Measurements from ENCODE around the gene GOLGA6L6.
"Not testable (repeated sequence)": the region's sequence is repeated elsewhere in the genome, so short reads cannot be mapped to it uniquely, and the experiment has no call there.

The GOLGA6L6 gene

DNA sequence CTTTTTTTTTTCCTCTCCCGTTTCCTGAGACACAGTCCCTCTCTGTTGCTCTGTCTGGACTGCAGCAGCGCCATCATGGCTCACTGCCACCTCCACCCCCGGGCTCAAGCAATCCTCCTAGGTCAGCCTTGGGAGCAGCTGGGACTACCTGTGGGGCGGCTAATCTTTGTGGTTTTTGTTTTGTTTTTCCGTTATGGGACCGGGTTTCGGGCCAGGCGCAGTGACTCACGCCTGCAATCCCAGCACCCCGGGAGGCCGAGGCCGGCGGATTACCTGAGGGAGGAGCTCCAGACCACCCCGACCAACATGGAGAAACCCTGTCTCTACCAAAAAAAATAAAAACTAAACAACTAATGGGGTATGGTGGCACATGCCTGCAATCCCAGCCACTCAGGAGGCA, 38.1 kb upstream of the GOLGA6L6 start:
- H3K27ac ChIP-seq (ENCODE audit: insufficient read depth in 1 of 2, low read depth in 1 of 2, low read length in 2 of 2, poor library complexity in 1 of 2, severe bottlenecking in 2 of 2); CTCF ChIA-PET; H3K9me3 ChIP-seq (ENCODE audit: control extremely low read depth in 1 of 5, control insufficient read depth in 4 of 5, insufficient read depth in 2 of 5, low read depth in 1 of 5, low read length in 4 of 5); H3K4me1 ChIP-seq (ENCODE audit: control extremely low read depth in 1 of 4, control insufficient read depth in 4 of 4, insufficient read depth in 4 of 4, low read length in 3 of 4); DNase-seq; H3K27me3 ChIP-seq (replicated peaks in 2 of 5; ENCODE audit: control insufficient read depth in 4 of 5, insufficient read depth in 5 of 5, low read length in 4 of 5); H3K36me3 ChIP-seq (ENCODE audit: control insufficient read depth in 4 of 4, insufficient read depth in 4 of 4, low read length in 3 of 4); POLR2A ChIA-PET; H3K4me3 ChIP-seq (ENCODE audit: control insufficient read depth in 1 of 7, extremely low read depth in 1 of 7, insufficient read depth in 4 of 7, low read depth in 2 of 7, low read length in 6 of 7): not testable (repeated sequence)
- no CpG with 5 or more reads among the region's 14 CpGs for WGBS (ENCODE audit: insufficient coverage)

DNA sequence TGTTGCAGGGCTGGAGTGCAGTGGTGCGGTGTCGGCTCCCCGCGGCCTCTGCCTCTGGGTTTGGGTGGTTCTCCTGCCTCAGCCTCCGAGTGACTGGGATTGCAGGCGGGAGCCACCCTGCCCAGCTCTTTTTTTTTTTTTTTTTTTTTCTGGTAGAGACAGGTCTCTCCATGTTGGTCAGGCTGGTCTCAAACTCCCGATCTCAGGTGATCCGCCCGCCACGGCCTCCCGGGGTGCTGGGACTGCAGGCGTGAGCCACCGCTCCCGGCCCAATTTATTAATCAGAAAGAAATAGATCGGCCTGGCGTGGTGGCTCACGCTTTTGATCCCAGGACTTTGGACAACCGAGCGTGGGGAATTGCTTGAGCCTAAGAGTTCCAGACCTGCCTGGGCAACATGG, 9.7 kb upstream of the GOLGA6L6 start:
- CTCF ChIA-PET; DNase-seq; H3K36me3 ChIP-seq (ENCODE audit: control insufficient read depth in 4 of 4, insufficient read depth in 4 of 4, low read length in 3 of 4); H3K27ac ChIP-seq (ENCODE audit: insufficient read depth in 1 of 2, low read depth in 1 of 2, low read length in 2 of 2, poor library complexity in 1 of 2, severe bottlenecking in 2 of 2); H3K9me3 ChIP-seq (ENCODE audit: control extremely low read depth in 1 of 5, control insufficient read depth in 4 of 5, insufficient read depth in 2 of 5, low read depth in 1 of 5, low read length in 4 of 5); POLR2A ChIA-PET; H3K27me3 ChIP-seq (replicated peaks in 2 of 5; ENCODE audit: control insufficient read depth in 4 of 5, insufficient read depth in 5 of 5, low read length in 4 of 5); H3K4me3 ChIP-seq (ENCODE audit: control insufficient read depth in 1 of 7, extremely low read depth in 1 of 7, insufficient read depth in 4 of 7, low read depth in 2 of 7, low read length in 6 of 7); H3K4me1 ChIP-seq (ENCODE audit: control extremely low read depth in 1 of 4, control insufficient read depth in 4 of 4, insufficient read depth in 4 of 4, low read length in 3 of 4): not testable (repeated sequence)
- whole genome bisulfite sequencing (ENCODE audit: insufficient coverage) = no CpG with 5 or more reads among the region's 19 CpGs

DNA sequence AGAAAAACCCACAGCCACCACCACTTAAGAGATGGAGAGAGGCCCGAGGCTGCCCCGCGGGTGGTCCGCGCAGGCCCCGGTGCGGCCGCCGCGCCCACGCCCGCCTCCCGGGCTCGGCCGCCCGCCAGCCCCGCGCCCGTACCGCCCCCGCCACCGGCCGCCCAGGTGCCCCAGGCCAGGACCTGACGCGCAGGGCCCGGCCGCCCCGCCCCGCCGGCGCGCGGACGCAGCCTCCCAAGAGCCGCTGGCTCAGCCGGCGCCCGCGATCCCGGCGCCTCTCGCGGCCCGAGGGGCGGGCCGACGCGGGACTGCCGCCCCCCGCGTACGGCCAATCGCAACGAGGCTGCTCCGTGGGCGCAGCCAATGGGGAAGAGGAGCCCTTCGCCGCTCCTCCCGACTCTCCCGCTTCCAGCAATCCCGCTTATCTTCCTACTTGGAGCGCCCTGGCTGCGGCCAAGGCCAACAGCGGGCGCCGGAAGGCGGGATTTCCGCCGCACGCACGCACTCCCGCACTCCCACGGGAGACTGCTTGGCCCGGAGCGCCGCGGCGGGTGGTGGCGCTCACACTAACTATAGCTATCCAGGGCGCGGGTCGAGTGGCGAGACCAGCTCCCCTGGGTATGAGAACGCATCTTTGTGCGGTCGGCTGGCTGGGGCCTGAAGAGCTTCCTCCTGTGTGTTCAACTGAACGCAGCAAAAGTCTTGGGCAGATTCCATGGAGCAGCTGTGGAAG, 35.5 kb downstream of the GOLGA6L6 start:
- H3K27me3 ChIP-seq (replicated peaks in 2 of 5; ENCODE audit: control insufficient read depth in 4 of 5, insufficient read depth in 5 of 5, low read length in 4 of 5); H3K4me1 ChIP-seq (ENCODE audit: control extremely low read depth in 1 of 4, control insufficient read depth in 4 of 4, insufficient read depth in 4 of 4, low read length in 3 of 4); H3K4me3 ChIP-seq (ENCODE audit: control insufficient read depth in 1 of 7, extremely low read depth in 1 of 7, insufficient read depth in 4 of 7, low read depth in 2 of 7, low read length in 6 of 7); POLR2A ChIA-PET; H3K36me3 ChIP-seq (ENCODE audit: control insufficient read depth in 4 of 4, insufficient read depth in 4 of 4, low read length in 3 of 4); DNase-seq; H3K9me3 ChIP-seq (ENCODE audit: control extremely low read depth in 1 of 5, control insufficient read depth in 4 of 5, insufficient read depth in 2 of 5, low read depth in 1 of 5, low read length in 4 of 5); H3K27ac ChIP-seq (ENCODE audit: insufficient read depth in 1 of 2, low read depth in 1 of 2, low read length in 2 of 2, poor library complexity in 1 of 2, severe bottlenecking in 2 of 2); CTCF ChIA-PET: not testable (repeated sequence)
- WGBS (ENCODE audit: insufficient coverage) = no CpG with 5 or more reads among the region's 87 CpGs

DNA sequence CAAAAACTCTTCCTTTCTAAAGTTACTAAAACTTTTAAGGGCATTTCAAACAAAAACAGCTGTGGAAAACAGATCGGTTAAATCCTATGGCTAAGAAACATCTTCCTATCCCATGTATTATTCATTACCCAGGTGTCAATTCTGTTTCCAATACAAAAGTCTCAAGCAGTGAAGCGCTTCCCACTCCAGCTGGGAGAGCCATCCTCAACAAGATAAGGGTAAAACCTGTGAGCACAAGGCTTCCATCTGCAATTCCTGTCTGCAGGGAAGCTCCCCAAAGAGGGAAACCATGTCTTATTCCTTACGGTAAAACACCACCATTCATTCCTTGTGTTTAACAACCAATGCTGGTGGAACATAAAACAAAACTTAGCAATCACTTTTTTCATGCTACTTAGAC, 38.8 kb downstream of the GOLGA6L6 start:
- POLR2A ChIA-PET; H3K27ac ChIP-seq (ENCODE audit: insufficient read depth in 1 of 2, low read depth in 1 of 2, low read length in 2 of 2, poor library complexity in 1 of 2, severe bottlenecking in 2 of 2); H3K4me1 ChIP-seq (ENCODE audit: control extremely low read depth in 1 of 4, control insufficient read depth in 4 of 4, insufficient read depth in 4 of 4, low read length in 3 of 4); DNase-seq; H3K27me3 ChIP-seq (replicated peaks in 2 of 5; ENCODE audit: control insufficient read depth in 4 of 5, insufficient read depth in 5 of 5, low read length in 4 of 5); H3K4me3 ChIP-seq (ENCODE audit: control insufficient read depth in 1 of 7, extremely low read depth in 1 of 7, insufficient read depth in 4 of 7, low read depth in 2 of 7, low read length in 6 of 7); H3K36me3 ChIP-seq (ENCODE audit: control insufficient read depth in 4 of 4, insufficient read depth in 4 of 4, low read length in 3 of 4); H3K9me3 ChIP-seq (ENCODE audit: control extremely low read depth in 1 of 5, control insufficient read depth in 4 of 5, insufficient read depth in 2 of 5, low read depth in 1 of 5, low read length in 4 of 5); CTCF ChIA-PET: not testable (repeated sequence)
- no CpG with 5 or more reads among the region's 3 CpGs for WGBS (ENCODE audit: insufficient coverage)

DNA sequence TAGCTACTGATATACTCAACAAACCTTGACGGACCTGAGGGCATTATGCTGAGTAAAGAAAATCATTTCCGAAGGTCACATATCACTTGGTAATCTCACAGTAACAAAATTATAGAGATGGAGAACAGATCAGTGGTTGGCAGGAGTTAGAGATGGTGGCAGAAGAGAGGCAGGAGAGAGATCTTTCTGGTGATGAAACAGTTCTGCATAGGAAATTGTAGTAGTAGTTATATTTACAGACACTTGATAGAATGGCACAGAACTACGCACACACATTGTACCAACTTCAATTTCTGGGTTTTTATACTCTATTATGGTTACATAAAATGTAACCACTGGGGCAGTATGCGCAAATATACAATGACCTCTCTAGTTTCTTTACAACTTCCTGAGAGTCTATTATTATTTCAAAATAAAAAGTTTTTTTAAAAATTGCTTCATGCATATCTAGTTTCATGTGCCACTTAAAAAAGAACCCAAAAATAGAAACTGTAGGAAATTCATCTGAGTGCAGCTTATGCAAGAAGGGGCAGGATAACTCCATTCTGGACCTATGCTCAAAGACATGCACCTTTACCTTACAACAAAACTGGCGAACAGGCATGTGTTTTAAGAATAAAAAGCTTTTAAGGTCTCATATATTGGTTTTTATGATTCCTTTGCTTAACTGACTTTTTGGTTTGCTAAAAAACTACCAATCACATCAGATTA, 39.9 kb downstream of the GOLGA6L6 start:
- H3K36me3 ChIP-seq (ENCODE audit: control insufficient read depth in 4 of 4, insufficient read depth in 4 of 4, low read length in 3 of 4); POLR2A ChIA-PET; CTCF ChIA-PET: not testable (repeated sequence)

DNA sequence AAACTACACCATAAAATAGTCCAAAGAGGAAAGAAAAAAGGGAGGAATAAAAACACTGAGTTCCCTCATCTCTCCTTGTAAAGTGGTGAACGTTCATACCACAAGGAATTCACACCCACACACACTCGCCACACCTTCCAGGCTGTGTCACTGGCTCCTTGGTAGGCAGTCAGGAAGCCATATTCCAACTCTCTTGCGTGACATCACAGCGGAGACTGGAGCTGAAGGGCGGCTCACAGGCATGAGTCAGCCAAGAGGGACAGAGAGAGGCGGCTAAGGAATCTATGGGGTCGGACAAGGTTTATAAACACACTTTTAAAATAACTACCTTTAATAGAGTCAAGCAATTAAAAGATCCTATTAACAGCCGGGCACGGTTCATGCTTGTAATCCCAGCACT, 43.8 kb downstream of the GOLGA6L6 start:
- DNase-seq; H3K4me3 ChIP-seq (ENCODE audit: control insufficient read depth in 1 of 7, extremely low read depth in 1 of 7, insufficient read depth in 4 of 7, low read depth in 2 of 7, low read length in 6 of 7); POLR2A ChIA-PET; H3K9me3 ChIP-seq (ENCODE audit: control extremely low read depth in 1 of 5, control insufficient read depth in 4 of 5, insufficient read depth in 2 of 5, low read depth in 1 of 5, low read length in 4 of 5); CTCF ChIA-PET; H3K36me3 ChIP-seq (ENCODE audit: control insufficient read depth in 4 of 4, insufficient read depth in 4 of 4, low read length in 3 of 4); H3K4me1 ChIP-seq (ENCODE audit: control extremely low read depth in 1 of 4, control insufficient read depth in 4 of 4, insufficient read depth in 4 of 4, low read length in 3 of 4); H3K27ac ChIP-seq (ENCODE audit: insufficient read depth in 1 of 2, low read depth in 1 of 2, low read length in 2 of 2, poor library complexity in 1 of 2, severe bottlenecking in 2 of 2); H3K27me3 ChIP-seq (replicated peaks in 2 of 5; ENCODE audit: control insufficient read depth in 4 of 5, insufficient read depth in 5 of 5, low read length in 4 of 5): not testable (repeated sequence)
- no CpG with 5 or more reads among the region's 9 CpGs for WGBS (ENCODE audit: insufficient coverage)

More for the DNA sequence above, 39.9 kb downstream of the GOLGA6L6 start:
- H3K4me1 ChIP-seq (ENCODE audit: control extremely low read depth in 1 of 4, control insufficient read depth in 4 of 4, insufficient read depth in 4 of 4, low read length in 3 of 4); DNase-seq; H3K27me3 ChIP-seq (replicated peaks in 2 of 5; ENCODE audit: control insufficient read depth in 4 of 5, insufficient read depth in 5 of 5, low read length in 4 of 5); H3K9me3 ChIP-seq (ENCODE audit: control extremely low read depth in 1 of 5, control insufficient read depth in 4 of 5, insufficient read depth in 2 of 5, low read depth in 1 of 5, low read length in 4 of 5); H3K4me3 ChIP-seq (ENCODE audit: control insufficient read depth in 1 of 7, extremely low read depth in 1 of 7, insufficient read depth in 4 of 7, low read depth in 2 of 7, low read length in 6 of 7); H3K27ac ChIP-seq (ENCODE audit: insufficient read depth in 1 of 2, low read depth in 1 of 2, low read length in 2 of 2, poor library complexity in 1 of 2, severe bottlenecking in 2 of 2): not testable (repeated sequence)
- WGBS (ENCODE audit: insufficient coverage) = no CpG with 5 or more reads among the region's 5 CpGs

DNA sequence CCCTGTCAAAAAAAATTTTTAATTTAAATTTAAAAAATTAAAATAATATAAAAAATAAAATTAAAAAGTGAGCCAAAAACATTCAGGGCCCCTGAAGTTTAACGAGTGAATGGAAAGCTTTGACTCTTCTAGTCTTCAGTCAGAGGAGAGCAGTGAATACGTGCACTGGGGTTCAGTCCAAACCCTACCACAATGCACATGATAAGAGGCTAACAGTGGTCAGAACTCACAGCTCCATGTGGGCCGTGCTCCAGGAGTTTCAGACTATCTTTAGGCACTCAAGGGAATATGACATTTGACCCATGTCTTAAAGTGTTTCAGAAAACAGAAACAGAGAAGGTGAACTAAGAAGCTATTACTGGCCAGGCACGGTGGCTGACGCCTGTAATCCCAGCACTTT, 48.6 kb downstream of the GOLGA6L6 start:
- H3K4me3 ChIP-seq (ENCODE audit: control insufficient read depth in 1 of 7, extremely low read depth in 1 of 7, insufficient read depth in 4 of 7, low read depth in 2 of 7, low read length in 6 of 7); H3K27me3 ChIP-seq (replicated peaks in 2 of 5; ENCODE audit: control insufficient read depth in 4 of 5, insufficient read depth in 5 of 5, low read length in 4 of 5); DNase-seq; CTCF ChIA-PET; H3K27ac ChIP-seq (ENCODE audit: insufficient read depth in 1 of 2, low read depth in 1 of 2, low read length in 2 of 2, poor library complexity in 1 of 2, severe bottlenecking in 2 of 2); H3K36me3 ChIP-seq (ENCODE audit: control insufficient read depth in 4 of 4, insufficient read depth in 4 of 4, low read length in 3 of 4); POLR2A ChIA-PET; H3K9me3 ChIP-seq (ENCODE audit: control extremely low read depth in 1 of 5, control insufficient read depth in 4 of 5, insufficient read depth in 2 of 5, low read depth in 1 of 5, low read length in 4 of 5); H3K4me1 ChIP-seq (ENCODE audit: control extremely low read depth in 1 of 4, control insufficient read depth in 4 of 4, insufficient read depth in 4 of 4, low read length in 3 of 4): not testable (repeated sequence)
- WGBS (ENCODE audit: insufficient coverage) = no CpG with 5 or more reads among the region's 5 CpGs
